Measurements from ENCODE around the gene PPM1H.

DNA sequence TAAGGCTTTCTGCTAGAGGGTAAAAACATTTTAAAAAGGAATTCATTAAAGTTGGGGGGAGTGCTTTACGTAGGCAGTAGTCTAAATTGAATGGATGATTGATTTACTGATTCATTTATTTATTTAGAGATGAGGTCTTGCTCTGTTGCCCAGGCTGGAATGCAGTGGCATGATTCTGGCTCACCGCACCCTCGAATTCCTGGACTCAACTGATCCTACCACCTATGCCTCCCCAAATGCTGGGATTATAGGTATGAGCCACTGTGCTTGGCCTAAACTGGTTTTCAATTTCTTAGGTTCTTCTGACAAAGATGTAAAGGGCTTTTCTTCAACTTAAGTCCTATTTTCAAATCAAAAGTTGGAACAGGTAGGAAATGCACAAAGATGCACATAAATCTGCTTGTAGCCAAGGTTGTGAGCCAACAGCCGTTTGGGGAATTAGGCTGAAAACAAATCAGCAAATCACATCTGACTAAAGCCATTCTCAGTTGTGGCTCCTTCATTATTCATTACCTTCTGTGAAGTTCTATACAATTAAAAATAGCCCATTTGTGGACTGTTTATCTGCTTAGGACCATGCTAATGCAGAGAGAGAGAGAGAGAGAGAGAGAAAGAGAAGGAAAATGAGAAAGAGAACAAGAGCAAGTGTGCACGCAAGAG is 218.0 kb downstream of the PPM1H start:
- TF ChIP-seq, protein P1, sequence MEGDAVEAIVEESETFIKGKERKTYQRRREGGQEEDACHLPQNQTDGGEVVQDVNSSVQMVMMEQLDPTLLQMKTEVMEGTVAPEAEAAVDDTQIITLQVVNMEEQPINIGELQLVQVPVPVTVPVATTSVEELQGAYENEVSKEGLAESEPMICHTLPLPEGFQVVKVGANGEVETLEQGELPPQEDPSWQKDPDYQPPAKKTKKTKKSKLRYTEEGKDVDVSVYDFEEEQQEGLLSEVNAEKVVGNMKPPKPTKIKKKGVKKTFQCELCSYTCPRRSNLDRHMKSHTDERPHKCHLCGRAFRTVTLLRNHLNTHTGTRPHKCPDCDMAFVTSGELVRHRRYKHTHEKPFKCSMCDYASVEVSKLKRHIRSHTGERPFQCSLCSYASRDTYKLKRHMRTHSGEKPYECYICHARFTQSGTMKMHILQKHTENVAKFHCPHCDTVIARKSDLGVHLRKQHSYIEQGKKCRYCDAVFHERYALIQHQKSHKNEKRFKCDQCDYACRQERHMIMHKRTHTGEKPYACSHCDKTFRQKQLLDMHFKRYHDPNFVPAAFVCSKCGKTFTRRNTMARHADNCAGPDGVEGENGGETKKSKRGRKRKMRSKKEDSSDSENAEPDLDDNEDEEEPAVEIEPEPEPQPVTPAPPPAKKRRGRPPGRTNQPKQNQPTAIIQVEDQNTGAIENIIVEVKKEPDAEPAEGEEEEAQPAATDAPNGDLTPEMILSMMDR (conservative IDR thresholded peaks at IDR 0.05): no peak
- no peak for TF ChIP-seq ZFX (IDR thresholded peaks at IDR 0.05)

Measured in C4-2B (cell line).